KMS-11 (cell line): Measurements from ENCODE around the gene CAPZB.

ENCODE experiments used
- H2AFZ ChIP-seq: fragments of 200-600 bp; sonication (generic); 2 replicates; pipeline ENCODE4 v1.6.1; 2016; ENCODE audit warnings: antibody characterized with exemption, mixed run types, low read depth
- H3K27ac ChIP-seq: fragments of 200-600 bp; sonication (generic); 2 replicates; pipeline ENCODE4 v1.6.1; 2016; ENCODE audit warnings: mild to moderate bottlenecking, mixed run types
- H3K27me3 ChIP-seq: fragments of 200-600 bp; sonication (generic); 2 replicates; pipeline ENCODE4 v1.6.1; 2017; ENCODE audit warnings: mild to moderate bottlenecking, low read depth, mixed run types, moderate library complexity; ENCODE audit not compliant: insufficient read depth
- H3K36me3 ChIP-seq: fragments of 200-600 bp; sonication (generic); 2 replicates; pipeline ENCODE4 v1.6.1; 2017; ENCODE audit warnings: mild to moderate bottlenecking, mixed run types; ENCODE audit not compliant: insufficient read depth
- H3K4me1 ChIP-seq: fragments of 200-600 bp; sonication (generic); 2 replicates; pipeline ENCODE4 v1.6.1; 2016; ENCODE audit warnings: mild to moderate bottlenecking, low read depth, mixed run types; ENCODE audit not compliant: poor library complexity, severe bottlenecking
- H3K4me2 ChIP-seq: fragments of 200-600 bp; sonication (generic); 2 replicates; pipeline ENCODE4 v1.7.0; 2016; ENCODE audit warnings: mild to moderate bottlenecking, mixed run types
- H3K4me3 ChIP-seq: fragments of 200-600 bp; sonication (generic); IDR thresholded peaks from 2 replicates; pipeline ENCODE4 v1.6.1; 2017; ENCODE audit warnings: low read depth, low read length, mixed read lengths; ENCODE audit not compliant: insufficient read depth
- H3K79me2 ChIP-seq: fragments of 200-600 bp; sonication (generic); 2 replicates; pipeline ENCODE4 v1.6.1; 2016; ENCODE audit warnings: low read depth, mixed run types; ENCODE audit not compliant: insufficient read depth
- H3K9ac ChIP-seq: fragments of 200-600 bp; sonication (generic); 2 replicates; pipeline ENCODE4 v1.6.1; 2016; ENCODE audit warnings: mild to moderate bottlenecking, mixed run types
- H4K20me1 ChIP-seq: fragments of 200-600 bp; sonication (generic); 2 replicates; pipeline ENCODE4 v1.6.1; 2016; ENCODE audit warnings: mild to moderate bottlenecking, mixed run types; ENCODE audit not compliant: insufficient read depth
- CTCF ChIP-seq: fragments of 200-600 bp; sonication (generic); conservative IDR thresholded peaks from 2 replicates; pipeline ENCODE4 v1.6.1; 2017; ENCODE audit warnings: low read depth, mild to moderate bottlenecking, antibody characterized with exemption, low read length, moderate library complexity, mixed read lengths

Gene CAPZB

GRCh38 chr1:19457607-19458006 is 27.7 kb downstream of the CAPZB start:
- peaks cover 7% of the 10 kb centered on the region for H3K4me1 ChIP-seq
- no peaks in the 10 kb centered on the region for H3K27me3 ChIP-seq
- H4K20me1 ChIP-seq, result peaks cover 11% of the 10 kb centered on the region; the same call in 1 of the 2 replicates
- H3K36me3 ChIP-seq, result no peaks in the 10 kb centered on the region
- no peak overlapping the region for H3K4me3 ChIP-seq
- H3K27ac ChIP-seq, result no peak overlapping the region
- no peak for TF ChIP-seq CTCF
- no peak overlapping the region for H3K9ac ChIP-seq
- H3K4me2 ChIP-seq, result no peak overlapping the region
- peaks cover 76% of the 10 kb centered on the region for H3K79me2 ChIP-seq
- H2AFZ ChIP-seq, result no peak overlapping the region

- Histone ChIP-seq H3K4me3 (no peak overlapping the region), H3K27me3 (no peaks in the 10 kb centered on the region), H2AFZ (no peak overlapping the region), H4K20me1 (peaks cover 11% of the 10 kb centered on the region; the same call in 1 of the 2 replicates), H3K4me1 (peaks cover 7% of the 10 kb centered on the region), H3K9ac (no peak overlapping the region), H3K36me3 (no peaks in the 10 kb centered on the region), H3K4me2 (no peak overlapping the region), H3K79me2 (peaks cover 70% of the 10 kb centered on the region), H3K27ac (no peak overlapping the region)
- TF ChIP-seq CTCF, result no peak
These were observed 28.3 kb downstream of the CAPZB start for GRCh38 chr1:19456968-19457441.

GRCh38 chr1:19455353-19455752 is 30.0 kb downstream of the CAPZB start:
- no peak overlapping the region for H3K4me3 ChIP-seq
- peaks cover 11% of the 10 kb centered on the region; the same call in 1 of the 2 replicates for H4K20me1 ChIP-seq
- H3K27me3 ChIP-seq, result no peaks in the 10 kb centered on the region
- TF ChIP-seq CTCF, result no peak
- no peak overlapping the region for H2AFZ ChIP-seq
- H3K79me2 ChIP-seq, result peaks cover 75% of the 10 kb centered on the region
- no peak overlapping the region for H3K4me2 ChIP-seq
- H3K36me3 ChIP-seq, result no peaks in the 10 kb centered on the region
- no peak overlapping the region for H3K27ac ChIP-seq
- H3K9ac ChIP-seq, result no peak overlapping the region
- peaks cover 7% of the 10 kb centered on the region for H3K4me1 ChIP-seq

- H3K4me1 ChIP-seq, result peaks cover 2% of the 10 kb centered on the region
- no peak overlapping the region for H3K27ac ChIP-seq
- no peak overlapping the region for H2AFZ ChIP-seq
- peaks cover 11% of the 10 kb centered on the region; the same call in 1 of the 2 replicates for H4K20me1 ChIP-seq
- peaks cover 71% of the 10 kb centered on the region for H3K79me2 ChIP-seq
- H3K9ac ChIP-seq, result no peak overlapping the region
- H3K27me3 ChIP-seq, result no peaks in the 10 kb centered on the region
- TF ChIP-seq CTCF, result no peak
- H3K4me2 ChIP-seq, result no peak overlapping the region
- no peak overlapping the region for H3K4me3 ChIP-seq
- no peaks in the 10 kb centered on the region for H3K36me3 ChIP-seq
These were observed 30.8 kb downstream of the CAPZB start for GRCh38 chr1:19454265-19455146.
